Neutrophil (primary cell): ENCODE measurements around the gene FBXO9.

ENCODE experiments used
- H3K27ac ChIP-seq: fragments of 200-600 bp; sonication (generic); 2 replicates; pipeline ENCODE4 v1.5.1; 2016; ENCODE audit warnings: mild to moderate bottlenecking, moderate library complexity
- H3K27me3 ChIP-seq: fragments of 200-600 bp; sonication (generic); 2 replicates; pipeline ENCODE4 v1.6.0; 2016; ENCODE audit warnings: mild to moderate bottlenecking
- H3K36me3 ChIP-seq: fragments of 200-600 bp; sonication (generic); 2 replicates; pipeline ENCODE4 v1.5.1; 2017
- H3K4me1 ChIP-seq, 2 experiments: fragments of 200-600 bp in 1 of 2; sonication (generic) in 1 of 2; 1 replicate in 1 of 2; 2 replicates in 1 of 2; pipeline versions ENCODE4 v1.5.1 to v1.6.1; 2013 to 2016; ENCODE audit warnings: low read depth in 1 of 2, low read length in 1 of 2, mild to moderate bottlenecking in 1 of 2, moderate library complexity in 1 of 2; ENCODE audit not compliant: control insufficient read depth in 1 of 2, insufficient read depth in 1 of 2
- H3K4me3 ChIP-seq, 2 experiments: fragments of 200-600 bp in 1 of 2; sonication (generic) in 1 of 2; 1 replicate in 1 of 2; 2 replicates in 1 of 2; pipeline ENCODE4 v1.5.1; 2013 to 2016; ENCODE audit warnings: low read depth in 1 of 2, low read length in 1 of 2, mild to moderate bottlenecking in 1 of 2, moderate library complexity in 1 of 2
- H3K9me3 ChIP-seq: fragments of 200-600 bp; sonication (generic); 2 replicates; pipeline ENCODE4 v1.5.1; 2016
- CTCF ChIP-seq: fragments of 200-600 bp; sonication (generic); IDR thresholded peaks from 2 replicates; pipeline ENCODE4 v1.5.1; 2016; ENCODE audit warnings: antibody characterized with exemption

Gene FBXO9

DNA sequence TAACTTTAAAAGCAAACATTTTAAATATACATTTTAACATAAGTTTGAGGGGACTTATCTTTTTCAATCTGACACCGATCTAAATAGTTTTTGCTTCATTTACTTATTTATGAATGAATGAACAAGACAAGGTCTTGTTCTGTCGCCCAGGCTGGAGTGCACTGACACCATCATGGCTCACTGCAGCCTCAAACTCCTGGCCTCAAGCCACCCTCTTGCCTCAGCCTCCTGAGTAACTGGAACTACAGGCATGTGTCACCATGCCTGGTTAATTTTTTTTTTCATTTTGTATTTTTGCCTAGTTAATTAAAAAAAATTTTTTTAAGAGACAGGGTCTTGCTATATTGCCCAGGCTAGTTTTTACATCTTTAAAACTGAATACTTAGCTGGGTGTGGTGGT lies 25.4 kb downstream of the FBXO9 start:
- no peak for TF ChIP-seq CTCF
- Histone ChIP-seq H3K9me3 (no peaks in the 10 kb centered on the region), H3K36me3 (peaks cover 89% of the 10 kb centered on the region), H3K27me3 (no peaks in the 10 kb centered on the region), H3K4me3 (no peak overlapping the region), H3K27ac (no peak overlapping the region), H3K4me1 (no peaks in the 10 kb centered on the region)

- H3K4me1 ChIP-seq = no peaks in the 10 kb centered on the region
- H3K4me3 ChIP-seq = no peak overlapping the region
- H3K27me3 ChIP-seq = no peaks in the 10 kb centered on the region
- H3K9me3 ChIP-seq = no peaks in the 10 kb centered on the region
- no peak for TF ChIP-seq CTCF
- H3K36me3 ChIP-seq = peaks cover 98% of the 10 kb centered on the region
- H3K27ac ChIP-seq = peak overlapping the region; percentile 25
Observed at GRCh38 chr6:53095270-53095669, 30.1 kb downstream of the FBXO9 start.

GRCh38 chr6:53095716-53096115 lies 30.5 kb downstream of the FBXO9 start:
- Histone ChIP-seq H3K4me1 (no peaks in the 10 kb centered on the region), H3K36me3 (peaks cover 98% of the 10 kb centered on the region), H3K4me3 (no peak overlapping the region), H3K27ac (no peak overlapping the region), H3K9me3 (no peaks in the 10 kb centered on the region), H3K27me3 (no peaks in the 10 kb centered on the region)
- TF ChIP-seq CTCF = no peak

DNA sequence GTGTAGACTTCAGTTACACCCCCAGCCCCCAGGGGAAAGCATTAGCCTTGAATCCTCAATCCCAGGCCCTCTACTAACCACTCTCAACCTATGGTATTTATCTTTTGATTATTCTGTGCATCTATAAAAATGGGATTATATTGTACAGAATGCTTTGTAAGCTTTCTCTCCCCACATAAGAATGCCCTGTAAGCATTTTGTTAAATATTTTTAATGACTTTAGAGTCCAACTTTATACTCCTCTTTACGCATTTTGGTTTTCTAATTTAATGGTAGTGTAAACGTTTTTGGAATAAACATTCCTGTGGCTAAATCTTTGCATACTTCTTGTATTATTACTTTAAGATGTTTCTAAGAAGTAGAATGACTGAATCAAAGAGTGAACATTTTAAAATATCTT lies 35.4 kb downstream of the FBXO9 start:
- H3K4me1 ChIP-seq = no peaks in the 10 kb centered on the region
- H3K36me3 ChIP-seq = peaks cover 96% of the 10 kb centered on the region
- H3K27me3 ChIP-seq = no peaks in the 10 kb centered on the region
- H3K4me3 ChIP-seq = no peak overlapping the region
- no peak overlapping the region for H3K27ac ChIP-seq
- no peaks in the 10 kb centered on the region for H3K9me3 ChIP-seq
- TF ChIP-seq CTCF = no peak

DNA sequence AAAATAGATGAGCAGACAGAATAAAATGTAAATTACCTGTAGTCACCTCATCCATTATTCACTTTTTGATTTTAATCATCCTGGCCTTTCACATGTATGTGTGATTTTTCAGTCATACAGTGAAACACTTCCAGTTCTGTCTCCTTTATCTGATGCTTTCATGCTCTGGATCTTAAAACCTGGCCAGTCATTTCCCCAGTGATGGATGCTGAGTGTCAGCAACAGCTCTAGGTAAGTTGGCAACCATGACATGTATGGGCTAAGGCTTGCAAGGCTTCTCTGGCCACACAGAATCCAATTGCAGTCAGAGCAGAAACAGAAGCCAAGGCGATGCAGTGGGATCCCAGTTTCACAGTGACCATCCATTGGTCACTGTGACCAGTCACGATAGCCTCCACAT lies 35.8 kb downstream of the FBXO9 start:
- Histone ChIP-seq H3K4me1 (no peaks in the 10 kb centered on the region), H3K4me3 (no peak overlapping the region), H3K27ac (no peak overlapping the region), H3K36me3 (peaks cover 96% of the 10 kb centered on the region), H3K9me3 (no peaks in the 10 kb centered on the region), H3K27me3 (no peaks in the 10 kb centered on the region)
- TF ChIP-seq CTCF = no peak
